ENCODE measurements around the gene NOD1. TPM values are rescaled to one million over a fixed set of nuclear protein-coding genes. Genes with fewer than 3 reads are reported as not detected.
"Not testable (repeated sequence)": the region's sequence is repeated elsewhere in the genome, so short reads cannot be mapped to it uniquely, and the experiment has no call there.

Gene NOD1
- total RNA-seq, 1 donor from 2014 or later: 9.5 TPM

GRCh38 chr7:30395676-30396075, 82.9 kb downstream of the NOD1 start:
- no peak overlapping the region for H3K27ac Mint-ChIP-seq
- H3K36me3 Mint-ChIP-seq: no peaks in the 10 kb centered on the region
- H3K9me3 Mint-ChIP-seq: no peaks in the 10 kb centered on the region
- no peaks in the 10 kb centered on the region for H3K27me3 Mint-ChIP-seq (ENCODE audit: low read depth)
- peaks cover 11% of the 10 kb centered on the region for H3K4me1 Mint-ChIP-seq
- no peak for TF ChIP-seq CTCF (IDR thresholded peaks at IDR 0.05; ENCODE audit: unreplicated experiment)
- no peak overlapping the region for H3K4me3 Mint-ChIP-seq
- DNase-seq (ENCODE audit: low spot score in 2 of 2, unreplicated experiment in 2 of 2): no peak

GRCh38 chr7:30391806-30392205, 86.8 kb downstream of the NOD1 start:
- no peak for TF ChIP-seq CTCF (IDR thresholded peaks at IDR 0.05; ENCODE audit: unreplicated experiment)
- H3K4me3 Mint-ChIP-seq: no peak overlapping the region
- no peak overlapping the region for H3K27ac Mint-ChIP-seq
- no peaks in the 10 kb centered on the region for H3K27me3 Mint-ChIP-seq (ENCODE audit: low read depth)
- H3K36me3 Mint-ChIP-seq: peaks cover 7% of the 10 kb centered on the region
- peaks cover 3% of the 10 kb centered on the region for H3K9me3 Mint-ChIP-seq
- peaks cover 4% of the 10 kb centered on the region for H3K4me1 Mint-ChIP-seq
- no peak for DNase-seq (ENCODE audit: low spot score in 2 of 2, unreplicated experiment in 2 of 2)

DNA sequence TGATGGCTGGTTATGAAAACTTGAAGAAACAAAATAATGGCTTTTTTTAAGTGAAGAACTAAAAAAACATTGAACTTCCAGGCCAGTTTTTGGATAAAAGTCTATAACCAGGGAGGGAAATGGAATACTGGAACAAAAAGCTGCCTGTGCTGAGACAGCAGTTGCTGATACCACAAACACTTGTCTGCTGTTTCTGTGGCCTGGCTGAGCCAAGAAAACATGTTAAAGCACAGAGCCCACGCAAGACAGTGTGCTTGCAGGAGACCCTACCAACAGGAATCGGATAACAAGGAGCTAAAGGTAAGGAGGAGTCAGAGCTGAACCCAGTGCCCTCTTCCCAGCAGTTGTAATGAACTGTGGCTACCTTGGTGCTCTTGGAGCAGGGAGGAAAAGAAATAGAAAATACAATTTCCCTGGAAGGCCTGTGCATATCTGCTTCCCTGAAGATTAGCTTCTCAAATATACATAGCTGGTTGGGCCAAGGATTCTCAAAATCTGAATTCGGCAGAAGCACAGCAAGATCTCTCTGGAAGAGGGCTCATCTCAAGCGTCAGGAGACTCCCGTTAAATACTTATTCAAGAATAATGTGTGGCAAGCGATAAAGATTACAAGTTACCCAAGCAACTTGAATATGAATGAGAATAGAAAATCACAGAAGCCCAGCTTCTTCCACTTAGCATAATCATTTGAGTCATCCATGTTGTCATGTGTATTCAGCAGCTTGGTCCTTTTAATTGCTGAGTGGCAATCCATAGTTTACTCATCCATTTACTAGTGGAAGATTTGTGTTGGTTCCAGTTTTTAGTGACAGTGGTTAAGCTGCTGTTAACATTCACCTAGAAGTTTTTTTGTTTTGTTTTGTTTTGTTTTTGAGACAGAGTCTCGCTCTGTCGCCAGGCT, 87.6 kb downstream of the NOD1 start:
- no peak for DNase-seq (ENCODE audit: low spot score in 2 of 2, unreplicated experiment in 2 of 2)
- Mint-ChIP-seq H3K27me3 (ENCODE audit: low read depth) (no peaks in the 10 kb centered on the region), H3K4me1 (peaks cover 4% of the 10 kb centered on the region), H3K27ac (peak overlapping the region; percentile 27), H3K4me3 (no peak overlapping the region), H3K9me3 (peaks cover 3% of the 10 kb centered on the region), H3K36me3 (peaks cover 7% of the 10 kb centered on the region)
- no peak for TF ChIP-seq CTCF (IDR thresholded peaks at IDR 0.05; ENCODE audit: unreplicated experiment)

- Mint-ChIP-seq H3K4me3 (no peak overlapping the region), H3K4me1 (peaks cover 4% of the 10 kb centered on the region), H3K9me3 (peaks cover 3% of the 10 kb centered on the region), H3K36me3 (peaks cover 7% of the 10 kb centered on the region), H3K27ac (no peak overlapping the region), H3K27me3 (ENCODE audit: low read depth) (no peaks in the 10 kb centered on the region)
- TF ChIP-seq CTCF (IDR thresholded peaks at IDR 0.05; ENCODE audit: unreplicated experiment): no peak
- no peak for DNase-seq (ENCODE audit: low spot score in 2 of 2, unreplicated experiment in 2 of 2)
Measured at GRCh38 chr7:30389791-30390190, 88.8 kb downstream of the NOD1 start.

- peaks cover 18% of the 10 kb centered on the region for H3K36me3 Mint-ChIP-seq
- no peak for TF ChIP-seq CTCF (IDR thresholded peaks at IDR 0.05; ENCODE audit: unreplicated experiment)
- DNase-seq (ENCODE audit: low spot score in 2 of 2, unreplicated experiment in 2 of 2): no peak
- no peak overlapping the region for H3K27ac Mint-ChIP-seq
- H3K27me3 Mint-ChIP-seq (ENCODE audit: low read depth): no peaks in the 10 kb centered on the region
- no peak overlapping the region for H3K4me3 Mint-ChIP-seq
- peaks cover 25% of the 10 kb centered on the region for H3K9me3 Mint-ChIP-seq
- H3K4me1 Mint-ChIP-seq: no peaks in the 10 kb centered on the region
Measured at GRCh38 chr7:30382607-30383006, 96.0 kb downstream of the NOD1 start.

GRCh38 chr7:30380824-30381223, 97.8 kb downstream of the NOD1 start:
- not testable (repeated sequence) for H3K27ac Mint-ChIP-seq; DNase-seq (ENCODE audit: low spot score in 2 of 2, unreplicated experiment in 2 of 2); H3K4me3 Mint-ChIP-seq; H3K4me1 Mint-ChIP-seq; H3K27me3 Mint-ChIP-seq (ENCODE audit: low read depth)
- Mint-ChIP-seq H3K9me3 (peaks cover 25% of the 10 kb centered on the region), H3K36me3 (peaks cover 18% of the 10 kb centered on the region)

All from mesothelial cell of epicardium (in vitro differentiated cells).